HG02759 (cell line): Measurements from ENCODE around the gene GRIN3A.

ENCODE experiments used
- ATAC-seq: cut with Tn5 transposase; IDR thresholded peaks from one replicate; pipeline ENCODE4 v1.9.1; 2021; ENCODE audit warnings: mild to moderate bottlenecking, moderate library complexity; ENCODE audit not compliant: unreplicated experiment

GRIN3A gene

DNA sequence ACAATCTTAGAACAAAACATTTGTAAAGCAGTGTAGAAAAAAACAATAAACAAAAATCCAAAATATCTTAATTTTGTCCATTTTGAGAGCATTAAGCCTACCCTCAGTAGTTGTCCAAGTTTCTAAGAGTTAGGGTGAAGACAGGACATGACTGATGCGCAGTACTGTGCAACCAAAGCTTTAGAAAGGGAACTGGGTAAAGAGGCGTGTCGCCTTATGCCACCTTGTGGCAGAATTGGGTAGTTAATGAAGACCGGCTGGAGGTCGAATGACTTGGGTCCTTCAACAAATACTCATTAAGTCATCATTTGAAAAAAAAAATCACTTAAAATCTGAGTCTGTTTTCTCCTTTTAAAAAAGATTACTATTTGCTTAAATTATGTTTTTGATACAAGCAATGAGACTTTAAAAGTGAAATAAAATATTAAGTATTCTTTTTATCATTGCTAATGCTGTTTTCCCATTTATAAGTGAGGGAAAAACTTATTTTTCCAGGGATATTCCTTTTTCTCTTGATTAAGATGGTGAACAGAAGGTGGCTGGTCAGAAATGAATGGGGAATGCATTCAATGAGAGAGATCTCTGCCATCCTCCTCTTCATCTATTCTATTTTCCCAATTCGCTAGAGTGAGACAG, 208.3 kb downstream of the GRIN3A start:
- ATAC-seq, result peak; percentile 41

GRCh38 chr9:101528015-101528414, 210.4 kb downstream of the GRIN3A start:
- ATAC-seq, result no peak

- ATAC-seq, result no peak
Measured at GRCh38 chr9:101527066-101527465, 211.4 kb downstream of the GRIN3A start.

DNA sequence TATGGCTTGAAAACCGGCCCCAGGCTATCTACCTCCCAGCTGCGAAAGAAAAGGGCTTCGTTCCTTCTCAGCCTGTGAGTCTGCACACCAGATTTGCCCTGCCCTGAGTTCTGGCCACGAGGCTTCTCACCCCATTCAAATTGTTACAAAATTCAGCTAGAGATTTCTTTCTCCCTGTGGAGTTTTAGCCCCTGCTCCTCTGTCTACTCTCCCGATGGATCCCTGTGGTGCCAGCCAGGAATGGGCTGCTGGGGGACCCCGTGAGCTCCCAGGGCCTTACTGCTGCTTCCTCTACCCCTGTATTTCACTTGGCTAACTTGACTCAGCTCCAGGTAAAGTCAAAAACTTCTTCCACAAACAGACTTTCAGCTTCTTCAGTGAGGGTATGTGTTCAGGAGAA, 214.1 kb downstream of the GRIN3A start:
- ATAC-seq, result no peak
